Head of caudate nucleus (tissue), 42 donors: ENCODE measurements around the gene RLN3.
A peak's percentile ranks its signal among the peaks of the same experiment; 100 is the strongest.

Source experiments
- DNase-seq, 42 donors: peaks; one replicate each; pipeline versions ENCODE4 v3.0.0 to v3.0.0-alpha.2; 2020 to 2021; ENCODE audit warnings: mixed read lengths in 7 of 42
- intact Hi-C: fragments of 100-400 bp; cut with DNase I; formaldehyde crosslinking; loops from one replicate; pipeline ENCODE4 v1.15.0; 2022

Gene RLN3, protein sequence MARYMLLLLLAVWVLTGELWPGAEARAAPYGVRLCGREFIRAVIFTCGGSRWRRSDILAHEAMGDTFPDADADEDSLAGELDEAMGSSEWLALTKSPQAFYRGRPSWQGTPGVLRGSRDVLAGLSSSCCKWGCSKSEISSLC

GRCh38 chr19:14027856-14028450 is at the start of gene RLN3:
Gene RLN3, plus strand, starts transcription at chr19:14028148. Its CDS starts 57 bp downstream, at chr19:14028205.
- no peak for DNase-seq
- intact Hi-C loops = no loop called here

- intact Hi-C loops = no loop called here
- peak; percentile 19 to 75 (median 57) for DNase-seq
Measured at GRCh38 chr19:13978351-13979243, 49.4 kb upstream of the RLN3 start.

- DNase-seq = peak in 1 of 42 donors; percentile 17
- intact Hi-C loops = no loop called here
Measured at GRCh38 chr19:13979244-13979615, 48.7 kb upstream of the RLN3 start.

DNA sequence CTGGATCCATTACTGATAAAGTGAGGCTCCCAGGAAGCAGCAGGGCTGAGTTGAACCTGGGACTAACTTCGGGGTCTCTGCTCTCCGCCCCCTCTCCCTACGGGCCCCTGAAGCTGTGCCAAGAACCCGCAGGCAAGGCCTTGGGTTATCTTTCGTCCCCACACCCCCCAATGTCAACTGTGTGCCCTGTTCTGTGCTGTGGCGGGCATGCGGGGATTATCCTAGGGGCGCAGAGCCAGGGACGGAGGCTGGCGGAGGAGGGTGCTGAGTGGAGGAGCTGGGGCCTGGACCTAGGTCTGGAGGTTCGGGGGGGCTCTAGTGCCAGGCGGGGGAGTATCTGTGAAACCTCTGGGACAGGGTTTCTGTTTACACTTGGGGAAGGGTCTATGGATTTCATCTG is 48.3 kb upstream of the RLN3 start:
- intact Hi-C loops = no loop called here
- DNase-seq = no peak

GRCh38 chr19:13980340-13980739 is 47.6 kb upstream of the RLN3 start:
- DNase-seq = no peak
- intact Hi-C loops = no loop called here

DNA sequence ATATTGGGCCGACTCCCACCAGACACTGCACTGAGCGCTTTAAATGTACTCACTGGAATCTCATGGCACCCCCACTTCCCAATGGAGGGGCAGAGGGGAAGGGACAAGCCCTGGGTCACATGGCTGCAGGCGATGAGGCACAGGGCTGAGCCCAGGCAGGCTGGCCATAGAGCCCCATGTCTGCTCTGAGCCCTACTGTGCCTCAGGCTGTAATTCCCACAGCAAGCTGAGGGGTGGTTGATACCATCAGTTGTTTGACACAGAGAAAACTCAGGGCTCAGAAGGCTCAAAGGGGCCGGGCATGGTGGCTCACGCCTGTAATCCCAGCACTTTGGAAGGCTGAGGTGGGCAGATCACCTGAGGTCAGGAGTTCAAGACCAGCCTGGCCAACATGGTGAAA is 46.9 kb upstream of the RLN3 start:
- intact Hi-C loops = no loop called here
- DNase-seq = no peak

- intact Hi-C loops = no loop called here
- DNase-seq = no peak
Measured at GRCh38 chr19:13981467-13981866, 46.5 kb upstream of the RLN3 start.

DNA sequence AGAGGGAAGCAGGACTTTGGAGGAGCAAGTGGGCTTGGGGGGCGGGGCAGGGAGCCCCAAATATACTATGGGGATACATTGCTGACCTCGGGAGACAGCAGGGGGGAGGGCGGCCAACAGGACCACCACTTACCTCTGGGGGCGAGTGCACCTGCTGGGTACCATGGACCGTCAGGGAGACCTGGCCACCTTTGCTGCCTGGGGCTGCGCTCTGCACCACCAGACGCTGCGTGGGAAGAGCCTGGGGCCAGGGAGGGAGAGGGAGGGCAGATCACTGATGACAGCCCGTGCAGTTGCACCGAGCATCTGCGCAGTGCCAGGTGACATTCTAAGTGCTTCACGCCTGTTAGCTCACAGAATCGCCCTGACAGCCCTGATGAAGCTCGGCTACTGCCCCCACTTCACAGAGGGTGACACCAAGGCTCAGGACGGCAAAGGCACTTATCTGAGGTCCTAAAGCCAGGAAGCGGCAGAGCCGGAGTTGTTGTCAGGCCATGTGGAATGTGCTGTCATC is 45.9 kb upstream of the RLN3 start:
- intact Hi-C loops = no loop called here
- DNase-seq = peak in 3 of 42 donors; percentile 20 to 52 (median 39)

DNA sequence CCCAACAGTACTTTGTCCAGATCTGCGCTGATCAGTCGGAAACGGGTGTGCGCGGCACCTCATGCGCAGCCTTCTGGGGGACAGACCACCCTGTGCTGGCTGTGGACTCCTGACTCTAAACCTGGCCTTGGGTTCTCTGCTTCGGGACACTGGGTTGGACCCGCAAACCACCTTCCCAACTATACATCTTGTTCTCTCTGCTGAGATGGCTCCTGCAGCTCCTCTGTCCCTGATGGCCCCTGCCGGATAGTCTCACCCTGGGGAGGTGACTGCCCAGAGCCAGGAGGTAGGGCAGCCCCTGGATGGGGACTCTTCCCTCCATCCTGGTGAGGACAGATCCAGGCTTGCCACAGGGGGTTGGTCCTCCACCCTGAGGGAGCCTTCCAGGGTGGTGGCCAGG is 45.2 kb upstream of the RLN3 start:
- DNase-seq = no peak
- intact Hi-C loops = no loop called here

DNA sequence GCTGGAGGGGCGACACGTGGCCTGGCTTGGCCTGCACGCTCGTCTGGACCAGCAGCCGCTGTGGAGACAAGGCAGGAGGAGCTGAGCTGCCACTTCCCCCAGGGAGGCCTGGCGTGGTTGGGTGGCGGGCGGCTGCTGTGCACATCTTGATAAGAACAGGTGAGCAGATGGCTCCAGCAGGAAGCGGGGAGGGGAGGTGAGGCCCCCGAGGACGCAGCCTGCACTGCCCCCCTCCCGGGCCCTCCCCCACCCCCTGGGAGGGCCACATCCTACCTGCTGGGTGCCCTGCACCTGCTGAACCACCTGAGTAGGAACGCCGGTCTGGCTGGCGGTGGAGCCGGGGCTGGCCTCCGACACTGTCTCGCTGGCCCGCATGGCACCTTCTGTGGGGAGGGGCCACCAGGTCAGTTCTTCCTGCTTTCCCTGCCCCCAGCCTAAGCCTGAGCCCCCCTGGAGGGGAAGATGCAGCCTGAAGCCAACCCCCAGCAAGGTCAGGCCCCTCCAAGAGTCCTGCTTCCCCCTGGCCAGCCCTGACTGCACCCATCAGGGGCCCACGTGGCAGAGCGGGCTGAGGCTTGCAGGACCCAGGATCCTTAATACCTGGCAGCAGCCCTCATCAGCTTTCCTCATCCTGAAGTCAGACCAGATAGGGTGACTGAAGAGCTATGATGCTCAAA is 44.6 kb upstream of the RLN3 start:
- intact Hi-C loops = no loop called here
- no peak for DNase-seq

DNA sequence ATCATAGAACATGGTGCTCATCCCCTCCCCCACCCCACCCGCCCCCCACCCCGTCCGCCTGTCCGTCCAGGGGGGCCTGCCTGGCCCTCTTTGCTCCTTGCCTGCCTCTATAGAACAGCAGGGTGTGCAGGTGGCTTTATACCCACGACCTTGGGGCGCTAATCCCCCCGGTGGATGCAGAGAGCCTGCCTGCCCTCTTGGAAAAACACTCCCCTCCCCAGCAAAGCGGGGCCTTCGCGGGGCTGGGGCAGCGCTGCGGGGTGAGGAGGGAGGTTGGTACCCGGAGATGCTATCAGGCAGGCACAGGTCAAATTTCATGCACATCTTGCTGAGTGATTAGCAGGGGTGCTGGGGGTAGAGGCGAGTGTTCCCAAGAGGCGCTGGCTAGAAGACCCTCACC is 43.8 kb upstream of the RLN3 start:
- no peak for DNase-seq
- intact Hi-C loops = no loop called here

DNA sequence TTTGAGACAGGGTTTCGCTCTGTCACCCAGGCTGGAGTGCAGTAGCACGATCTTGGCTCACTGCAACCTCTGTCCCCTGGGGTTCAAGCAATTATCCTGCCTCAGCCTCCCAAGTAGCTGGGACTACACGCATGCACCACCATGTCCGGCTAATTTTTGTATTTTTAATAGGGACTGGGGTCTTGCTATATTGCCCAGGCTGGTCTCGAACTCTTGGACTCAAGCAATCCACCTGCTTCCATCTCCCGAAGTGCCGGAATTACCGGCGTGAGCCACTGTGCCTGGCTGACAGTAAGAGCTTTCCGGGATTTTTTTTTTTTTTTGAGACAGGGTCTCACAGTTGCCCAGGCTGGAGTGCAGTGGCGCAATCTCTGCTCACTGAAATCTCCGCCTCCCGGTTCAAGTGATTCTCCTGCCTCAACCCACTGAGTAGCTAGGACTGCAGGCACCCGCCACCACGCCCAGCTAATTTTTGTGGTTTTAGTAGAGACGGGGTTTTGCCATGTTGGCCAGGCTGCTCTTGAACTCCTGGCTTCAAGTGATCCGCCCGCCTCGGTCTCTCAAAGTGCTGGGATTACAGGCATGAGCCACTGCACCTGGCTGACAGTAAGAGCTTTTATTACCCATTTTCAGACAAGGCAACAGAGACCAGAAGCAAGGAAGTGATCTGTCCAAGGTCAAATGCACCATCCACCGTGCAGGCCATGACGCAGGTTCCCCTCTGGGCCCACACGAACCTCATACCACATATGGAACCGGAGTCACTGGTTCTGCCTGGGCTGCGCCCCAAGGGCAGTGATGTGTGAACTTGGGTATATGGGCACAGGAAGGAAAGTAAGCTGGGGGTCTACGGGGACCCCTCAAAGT is 42.8 kb upstream of the RLN3 start:
- no peak for DNase-seq
- intact Hi-C loops = no loop called here

DNA sequence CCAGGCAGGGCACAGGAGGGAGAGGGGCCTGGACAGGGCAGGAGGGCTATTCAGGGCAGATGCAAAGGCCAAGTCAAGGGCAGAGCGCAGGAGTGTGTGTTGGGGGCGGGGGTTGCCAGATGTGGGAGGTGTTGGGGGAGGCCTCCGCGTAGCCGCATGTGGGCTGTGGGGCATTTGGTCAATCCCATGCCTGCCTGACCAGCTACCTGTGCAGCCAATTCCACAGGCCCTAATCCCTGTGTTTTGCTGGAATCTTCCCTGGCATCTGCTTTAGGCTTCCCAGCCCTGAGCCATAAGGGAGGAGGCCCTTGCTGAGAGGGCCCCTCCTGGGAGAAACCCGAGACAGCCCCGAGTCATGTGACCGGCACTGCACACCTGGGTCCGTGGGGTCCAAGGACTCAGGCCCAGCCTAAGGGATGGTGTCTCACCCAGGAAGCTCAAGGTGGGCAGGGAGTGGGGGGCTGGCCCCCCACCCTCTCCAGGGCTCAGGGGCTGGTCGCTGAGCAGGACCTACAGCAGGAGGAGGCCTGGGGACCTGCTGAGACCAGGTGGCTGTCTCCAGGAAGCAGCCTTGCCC is 42.1 kb upstream of the RLN3 start:
- intact Hi-C loops = no loop called here
- DNase-seq = no peak

- intact Hi-C loops = no loop called here
- DNase-seq = peak; percentile 31 to 82 (median 66)
Measured at GRCh38 chr19:13986348-13986904, 41.5 kb upstream of the RLN3 start.

DNA sequence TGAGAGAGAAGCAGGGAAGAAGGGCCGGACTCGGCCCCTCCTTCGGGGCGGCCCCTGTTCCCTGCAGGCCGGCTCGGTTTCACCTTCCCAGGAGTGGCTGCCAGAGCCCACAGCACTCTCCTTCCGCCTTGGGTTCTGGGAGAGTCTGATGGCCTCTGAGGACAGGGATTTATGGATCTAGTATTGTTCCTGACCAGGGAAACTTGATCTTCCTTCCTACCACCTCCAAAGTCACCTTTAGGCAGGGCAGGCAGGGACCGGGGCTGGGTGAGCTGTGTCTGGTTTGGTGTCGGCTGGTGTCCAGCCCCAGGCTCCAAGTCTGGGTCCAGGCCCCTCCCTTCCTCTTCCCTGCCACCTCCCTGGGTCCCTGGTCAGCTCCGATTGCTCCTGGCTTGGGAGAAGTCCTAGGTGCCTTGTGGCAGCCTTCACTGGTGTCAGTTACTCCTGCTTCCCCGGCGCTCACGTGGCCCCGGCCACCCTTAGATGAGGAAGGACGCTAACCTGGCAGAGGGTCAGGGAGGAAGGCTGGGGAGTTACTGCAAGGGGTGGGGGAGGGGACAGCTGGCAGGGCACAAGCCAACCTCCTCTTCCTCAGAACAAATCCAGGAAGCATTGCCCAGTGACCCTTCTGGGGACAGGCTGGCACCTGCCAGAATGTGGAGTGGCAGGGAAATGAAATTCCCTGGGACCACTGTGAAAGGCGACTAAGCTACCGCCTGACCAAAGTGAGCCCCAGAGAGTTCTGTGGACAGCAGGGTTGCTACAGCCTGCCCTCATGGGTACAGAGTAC is 40.7 kb upstream of the RLN3 start:
- DNase-seq = peak in 36 of 42 donors; percentile 24 to 71 (median 47)
- intact Hi-C loops = no loop called here

GRCh38 chr19:13989487-13989886 is 38.5 kb upstream of the RLN3 start:
- intact Hi-C loops = no loop called here
- no peak for DNase-seq

- intact Hi-C loops = no loop called here
- no peak for DNase-seq
Measured at GRCh38 chr19:13990085-13990484, 37.9 kb upstream of the RLN3 start.
